NOMO-1 (cell line): ENCODE results near the gene GBP5.
"Not testable (repeated sequence)": the region's sequence is repeated elsewhere in the genome, so short reads cannot be mapped to it uniquely, and the experiment has no call there.

ENCODE experiments used
- DNase-seq, 2 experiments: peaks; one replicate each; lab custom pipeline; 2025; ENCODE audit not compliant: unreplicated experiment in 2 of 2; lab: John Stamatoyannopoulos, UW

The GBP5 gene

GRCh38 chr1:89285745-89286380 is 13.2 kb upstream of the GBP5 start:
- DNase-seq: no peak

GRCh38 chr1:89284078-89284763 is 11.6 kb upstream of the GBP5 start:
- not testable (repeated sequence) for DNase-seq

GRCh38 chr1:89280766-89281165 is 8.1 kb upstream of the GBP5 start:
- DNase-seq: peak; percentile 16 to 49

- no peak for DNase-seq
Measured at GRCh38 chr1:89279011-89279466, 6.4 kb upstream of the GBP5 start.

GRCh38 chr1:89277725-89278124 is 5.1 kb upstream of the GBP5 start:
- no peak for DNase-seq

- DNase-seq: no peak
Measured at GRCh38 chr1:89276690-89277089, 4.0 kb upstream of the GBP5 start.

- peak; percentile 49 to 75 for DNase-seq
Measured at GRCh38 chr1:89274411-89274857, 1.8 kb upstream of the GBP5 start.

- no peak for DNase-seq
Measured at GRCh38 chr1:89273324-89273778, 691 bp upstream of the GBP5 start.

GRCh38 chr1:89271341-89272015 is 1.2 kb downstream of the GBP5 start:
- peak in 1 of 2 experiments; percentile 53 for DNase-seq

GRCh38 chr1:89270423-89270822 is 2.2 kb downstream of the GBP5 start:
- DNase-seq: no peak

- peak; percentile 25 to 43 for DNase-seq
Measured at GRCh38 chr1:89269277-89269676, 3.4 kb downstream of the GBP5 start.

- no peak for DNase-seq
Measured at GRCh38 chr1:89262643-89263042, 10.0 kb downstream of the GBP5 start.

- no peak for DNase-seq
Measured at GRCh38 chr1:89261926-89262515, 10.6 kb downstream of the GBP5 start.

GRCh38 chr1:89260566-89261255 is 11.9 kb downstream of the GBP5 start:
- DNase-seq: no peak

GRCh38 chr1:89260042-89260441 is 12.6 kb downstream of the GBP5 start:
- DNase-seq: no peak

- DNase-seq: no peak
Measured at GRCh38 chr1:89259283-89259971, 13.2 kb downstream of the GBP5 start.

GRCh38 chr1:89257041-89257440 is 15.6 kb downstream of the GBP5 start:
- DNase-seq: peak; percentile 59 to 60

- DNase-seq: not testable (repeated sequence)
Measured at GRCh38 chr1:89255581-89255980, 17.1 kb downstream of the GBP5 start.

- no peak for DNase-seq
Measured at GRCh38 chr1:89254658-89255287, 17.9 kb downstream of the GBP5 start.

- no peak for DNase-seq
Measured at GRCh38 chr1:89243046-89243445, 29.6 kb downstream of the GBP5 start.
